HepG2 (cell line): ENCODE results near the gene ARHGAP35. TPM values are rescaled to one million over a fixed set of nuclear protein-coding genes. Genes with fewer than 3 reads are reported as not detected.

Experiments used
- ATAC-seq: fragments of 200-7000 bp; cut with Tn5 transposase; 3 replicates; pipeline ENCODE4 v1.9.1; 2020; ENCODE audit warnings: mild to moderate bottlenecking, moderate library complexity
- BruUV-seq: library from RNA; stranded (reverse); fragments of 400-500 nt; replicated peaks from 2 replicates; lab custom pipeline; 2021; lab: Mats Ljungman, UMichigan
- CTCF ChIA-PET: fragments of 300-600 bp; formaldehyde crosslinking; extraction: SDS; loops from one replicate; lab custom pipeline; 2021; ENCODE audit warnings: low total read pairs, inconsistent platforms, low intra/inter-chr PET ratio; lab: Yijun Ruan, JAX
- POLR2A ChIA-PET: fragments of 350-600 bp; sonication (Branson Sonifier 250); formaldehyde crosslinking; loops from one replicate; lab custom pipeline; 2020; ENCODE audit warnings: antibody characterized with exemption, inconsistent platforms; lab: Yijun Ruan, JAX
- DNase-seq: peaks from one replicate; pipeline ENCODE4 v3.0.0-alpha.2; 2015; ENCODE audit warnings: low spot score
- FAIRE-seq: peaks from 3 replicates; lab custom pipeline; 2011; peaks lifted over from hg19 to GRCh38; lab: Jason Lieb, UNC
- H2AFZ ChIP-seq: one replicate; pipeline ENCODE4 v1.6.1; 2011; ENCODE audit warnings: low read length, inconsistent platforms
- H3K27ac ChIP-seq: fragments of 300-600 bp; 3 replicates; pipeline ENCODE4 v1.8.0; 2011; ENCODE audit warnings: mixed run types, mild to moderate bottlenecking, mixed read lengths, low read length, inconsistent platforms; ENCODE audit not compliant: insufficient read depth; ENCODE audit errors: extremely low read length
- H3K27me3 ChIP-seq, 2 experiments: fragments of 200-600 bp in 1 of 2; 2 replicates in 1 of 2; 3 replicates in 1 of 2; pipeline versions ENCODE4 v1.6.0 to v1.8.0; 2011; ENCODE audit warnings: low read length in 2 of 2, mild to moderate bottlenecking in 2 of 2, moderate library complexity in 2 of 2, inconsistent platforms in 1 of 2; ENCODE audit not compliant: insufficient read depth in 2 of 2, control insufficient read depth in 1 of 2
- H3K36me3 ChIP-seq, 2 experiments: fragments of 200-600 bp in 1 of 2; replicated peaks in 1 of 2; 2 replicates in 1 of 2; 3 replicates in 1 of 2; pipeline versions ENCODE4 v1.5.1 to v1.8.0; 2011; ENCODE audit warnings: low read length in 2 of 2, inconsistent platforms in 1 of 2; ENCODE audit not compliant: insufficient read depth in 2 of 2, control insufficient read depth in 1 of 2
- H3K4me1 ChIP-seq: 2 replicates; pipeline ENCODE4 v1.5.1; 2012; ENCODE audit warnings: low read length, inconsistent platforms; ENCODE audit not compliant: insufficient read depth
- H3K4me2 ChIP-seq: 2 replicates; pipeline ENCODE4 v1.6.0; 2011; ENCODE audit warnings: low read depth, low read length, inconsistent platforms
- H3K4me3 ChIP-seq, 3 experiments: fragments of 200-600 bp in 1 of 3; sonication (generic), shearing (Covaris generic) in 1 of 3; replicated peaks in 1 of 3; 2 replicates each; pipeline ENCODE4 v1.5.1; 2011 to 2016; ENCODE audit warnings: low read length in 3 of 3, inconsistent platforms in 2 of 3, low read depth in 2 of 3, mild to moderate bottlenecking in 2 of 3, control low read depth in 1 of 3, mixed read lengths in 1 of 3; ENCODE audit not compliant: insufficient read depth in 1 of 3
- H3K79me2 ChIP-seq: one replicate; pipeline ENCODE4 v1.6.1; 2011; ENCODE audit warnings: low read length, inconsistent platforms; ENCODE audit not compliant: insufficient read depth
- H3K9ac ChIP-seq: 2 replicates; pipeline ENCODE4 v1.6.0; 2011; ENCODE audit warnings: mild to moderate bottlenecking, low read depth, low read length, inconsistent platforms; ENCODE audit not compliant: insufficient read depth
- H3K9me3 ChIP-seq: 2 replicates; pipeline ENCODE4 v1.5.1; 2012; ENCODE audit warnings: mild to moderate bottlenecking, low read length
- H4K20me1 ChIP-seq: 2 replicates; pipeline ENCODE4 v1.6.0; 2011; ENCODE audit warnings: inconsistent platforms, mild to moderate bottlenecking, low read length, moderate library complexity; ENCODE audit not compliant: insufficient read depth
- CBX1 ChIP-seq: IDR thresholded peaks from one replicate; pipeline ENCODE4 v1.6.1; 2016; ENCODE audit warnings: antibody characterized with exemption, low read depth
- CBX2 ChIP-seq, 2 experiments: fragments of 200-600 bp in 1 of 2; sonication (generic); formaldehyde crosslinking in 1 of 2; IDR thresholded peaks; 2 replicates each; pipeline versions ENCODE4 v1.7.0 to v1.8.1; 2018 to 2022; ENCODE audit warnings: low read depth in 2 of 2, low read length in 1 of 2, mild to moderate bottlenecking in 1 of 2, missing genetic modification reagents in 1 of 2
- FOSL1 ChIP-seq: sonication (generic); formaldehyde crosslinking; IDR thresholded peaks from 2 replicates; pipeline ENCODE4 v1.9.0; 2021; ENCODE audit warnings: missing genetic modification reagents, borderline replicate concordance
- FOXA3 ChIP-seq: IDR thresholded peaks from 2 replicates; pipeline ENCODE4 v1.6.1; 2016; ENCODE audit warnings: missing genetic modification reagents, missing compliant biosample characterization
- HDAC1 ChIP-seq: sonication (generic); formaldehyde crosslinking; IDR thresholded peaks from 2 replicates; pipeline ENCODE4 v1.5.1; 2020; ENCODE audit warnings: mild to moderate bottlenecking, missing genetic modification reagents
- KLF11 ChIP-seq: IDR thresholded peaks from 2 replicates; pipeline ENCODE4 v1.6.1; 2016; ENCODE audit warnings: missing compliant biosample characterization
- NFRKB ChIP-seq: fragments of 450-650 bp; IDR thresholded peaks from 2 replicates; pipeline ENCODE4 v1.6.1; 2017
- NFYB ChIP-seq: sonication (generic); formaldehyde crosslinking; IDR thresholded peaks from 2 replicates; pipeline ENCODE4 v1.4.0; 2020; ENCODE audit warnings: missing genetic modification reagents
- NR3C1 ChIP-seq: sonication (generic); formaldehyde crosslinking; IDR thresholded peaks from 2 replicates; pipeline ENCODE4 v1.4.0; 2020; ENCODE audit warnings: missing genetic modification reagents
- PREB ChIP-seq: sonication (generic); formaldehyde crosslinking; IDR thresholded peaks from 2 replicates; pipeline ENCODE4 v1.4.0; 2020; ENCODE audit warnings: missing genetic modification reagents
- PTBP1 ChIP-seq: fragments of 200-400 bp; formaldehyde crosslinking; IDR thresholded peaks from 2 replicates; pipeline ENCODE4 v1.6.1; 2018; ENCODE audit warnings: low read length, low read depth; ENCODE audit not compliant: poor library complexity, severe bottlenecking
- RAD51 ChIP-seq: fragments of 450-650 bp; IDR thresholded peaks from 2 replicates; pipeline ENCODE4 v1.6.1; 2016; ENCODE audit warnings: borderline replicate concordance
- RXRB ChIP-seq: IDR thresholded peaks from 2 replicates; pipeline ENCODE4 v1.6.1; 2016; ENCODE audit warnings: borderline replicate concordance, missing genetic modification reagents, missing compliant biosample characterization
- SAP130 ChIP-seq: IDR thresholded peaks from 2 replicates; pipeline ENCODE4 v1.6.1; 2016; ENCODE audit warnings: low read depth
- SPEN ChIP-seq: sonication (generic); formaldehyde crosslinking; IDR thresholded peaks from 2 replicates; pipeline ENCODE4 v1.5.1; 2020; ENCODE audit warnings: low read depth, mild to moderate bottlenecking, missing genetic modification reagents
- TEAD3 ChIP-seq: optimal IDR thresholded peaks from 2 replicates; pipeline ENCODE3; 2016; ENCODE audit warnings: borderline replicate concordance
- ZBTB42 ChIP-seq: sonication (generic); formaldehyde crosslinking; IDR thresholded peaks from 2 replicates; pipeline ENCODE4 v1.5.0; 2020; ENCODE audit warnings: mild to moderate bottlenecking, missing genetic modification reagents
- ZNF235 ChIP-seq: sonication (generic); formaldehyde crosslinking; IDR thresholded peaks from 2 replicates; pipeline ENCODE4 v1.8.1; 2023; ENCODE audit warnings: mild to moderate bottlenecking, missing genetic modification reagents, borderline replicate concordance
- ZNF572 ChIP-seq: sonication (generic); formaldehyde crosslinking; IDR thresholded peaks from 2 replicates; pipeline ENCODE4 v1.5.1; 2020; ENCODE audit warnings: mild to moderate bottlenecking, missing genetic modification reagents
- ZNF605 ChIP-seq: sonication (generic); formaldehyde crosslinking; IDR thresholded peaks from 2 replicates; pipeline ENCODE4 v1.8.0; 2022; ENCODE audit warnings: mild to moderate bottlenecking, missing genetic modification reagents
- ZNF619 ChIP-seq: sonication (generic); formaldehyde crosslinking; IDR thresholded peaks from 2 replicates; pipeline ENCODE4 v1.4.0; 2020; ENCODE audit warnings: mild to moderate bottlenecking, missing genetic modification reagents
- ZNF639 ChIP-seq: conservative IDR thresholded peaks from 2 replicates; pipeline ENCODE4 v1.6.1; 2018; ENCODE audit warnings: missing genetic modification reagents
- ZNF709 ChIP-seq: sonication (generic); formaldehyde crosslinking; IDR thresholded peaks from 2 replicates; pipeline ENCODE4 v1.5.0; 2020; ENCODE audit warnings: mild to moderate bottlenecking, missing genetic modification reagents
- ZNF768 ChIP-seq: sonication (generic); formaldehyde crosslinking; IDR thresholded peaks from 2 replicates; pipeline ENCODE4 v1.4.0; 2020; ENCODE audit warnings: missing genetic modification reagents
- ZNF788 ChIP-seq: sonication (generic); formaldehyde crosslinking; IDR thresholded peaks from 2 replicates; pipeline ENCODE4 v1.5.0; 2020; ENCODE audit warnings: mild to moderate bottlenecking, missing genetic modification reagents, borderline replicate concordance
- WGBS: methylation state at CpG from one replicate; pipeline ENCODE4 v1.1.6; 2017; ENCODE audit warnings: low lambda C conversion rate; 5-methylcytosine and 5-hydroxymethylcytosine counted together
- in situ Hi-C: cut with HindIII; loops from 2 replicates; pipeline ENCODE4 v1.10.0; 2017; ENCODE audit warnings: low pct_unique_long_range_greater_than_20kb; ENCODE audit not compliant: extremely low pct_ligation_motif_present
- intact Hi-C: fragments of 100-400 bp; cut with micrococcal nuclease; formaldehyde crosslinking; loops from one replicate; pipeline ENCODE4 v1.10.0; 2022; ENCODE audit not compliant: unreplicated experiment
- polyA plus RNA-seq, 8 experiments: library from polyadenylated mRNA; depleted of rRNA in 3 of 8; stranded (reverse) in 7 of 8; unstranded in 1 of 8; fragments of >200 nt; fragmentation: Illumina TruSeq in 4 of 8; extraction: Trizol in 4 of 8; gene quantifications; 2 replicates each; pipeline versions ENCODE4 v1.2.1 to v1.2.3, GENCODE V29; 2011 to 2016; ENCODE audit warnings: low read depth in 4 of 8, missing spikeins in 1 of 8, mixed read lengths in 1 of 8; ENCODE audit not compliant: insufficient read depth in 1 of 8
- total RNA-seq, 5 experiments: library from RNA; depleted of rRNA; stranded (reverse); fragments of >200 nt; fragmentation: Illumina TruSeq; extraction: Trizol; gene quantifications; 2 replicates each; pipeline ENCODE4 v1.2.3, GENCODE V29; 2016; ENCODE audit warnings: low read depth in 1 of 5

Gene ARHGAP35
- total and polyA plus RNA-seq, 2 of the 13 experiments (the other 11 are each of a cell fraction or from before 2014, with no cell fraction given) = 30.1 to 30.2 TPM

- H3K79me2 ChIP-seq = peaks cover 97% of the 10 kb centered on the region
- H3K4me3 ChIP-seq = peak overlapping the region in 2 of 3 experiments; percentile 11 to 45; a peak in 3 of 6 replicates
- DNase-seq (peak; percentile 57), FAIRE-seq (no peak), ATAC-seq (peak; percentile 44; the same call in 2 of the 3 replicates)
- peak overlapping the region; percentile 78 for H3K27ac ChIP-seq
- no peak overlapping the region for H2AFZ ChIP-seq
- no peaks in the 10 kb centered on the region; a peak in 1 of 5 replicates for H3K27me3 ChIP-seq
- H3K36me3 ChIP-seq = peaks cover 0 to 2% of the 10 kb centered on the region in 2 experiments; a peak in 2 of 5 replicates
- no TSS peak for BruUV-seq
- WGBS = 23% methylated on average over 3 of the region's 3 CpGs
- POLR2A ChIA-PET = interaction anchor here (1.0 to 2.6 kb wide), 7 partner anchors 10 to 360 kb away, joined by 4 to 12 read pairs (median 6); partner anchors contain the start of gene SLC1A5
- peak overlapping the region; percentile 68 for H3K4me2 ChIP-seq
- CTCF ChIA-PET = no interaction called here
- peaks cover 76% of the 10 kb centered on the region for H4K20me1 ChIP-seq
- in situ Hi-C loops = no loop called here
- H3K9ac ChIP-seq = peak overlapping the region; percentile 49
- peaks cover 89% of the 10 kb centered on the region for H3K4me1 ChIP-seq
- no peaks in the 10 kb centered on the region for H3K9me3 ChIP-seq
- intact Hi-C loops = no loop called here
- no peak for TF ChIP-seq CBX2 (IDR thresholded peaks at IDR 0.05; ENCODE audit: low read depth, low read length)
- TF ChIP-seq CBX2 (CRISPR knock-in tag; IDR thresholded peaks at IDR 0.05; ENCODE audit: low read depth) = no peak
- no peak for TF ChIP-seq ZNF619 (CRISPR knock-in tag)
- no peak for TF ChIP-seq RAD51
- TF ChIP-seq ZBTB42 (CRISPR knock-in tag) = no peak
- peak; percentile 34; the same call in 1 of the 2 replicates for TF ChIP-seq ZNF768 (CRISPR knock-in tag)
- no peak for TF ChIP-seq ZNF788
- TF ChIP-seq NFRKB = no peak
- TF ChIP-seq KLF11 (CRISPR knock-in tag) = no peak
- peak; percentile 39 for TF ChIP-seq TEAD3 (CRISPR knock-in tag)
- TF ChIP-seq ZNF235 (CRISPR knock-in tag) = no peak
- 0 out of 2 replicates have a peak, but pooled peaks have one; percentile 35 for TF ChIP-seq HDAC1 (CRISPR knock-in tag)
- peak; percentile 62; the same call in 1 of the 2 replicates for TF ChIP-seq SAP130 (CRISPR knock-in tag)
- no peak for TF ChIP-seq ZNF605 (CRISPR knock-in tag)
- no peak for TF ChIP-seq NR3C1 (CRISPR knock-in tag)
- TF ChIP-seq FOSL1 (CRISPR knock-in tag) = peak; percentile 57; the same call in 1 of the 2 replicates
- no peak for TF ChIP-seq ZNF639 (CRISPR knock-in tag)
- no peak for TF ChIP-seq SPEN (CRISPR knock-in tag)
- no peak for TF ChIP-seq PTBP1
- no peak for TF ChIP-seq RXRB (CRISPR knock-in tag)
- TF ChIP-seq ZNF709 (CRISPR knock-in tag) = no peak
- TF ChIP-seq PREB (CRISPR knock-in tag) = no peak
- TF ChIP-seq ZNF572 (CRISPR knock-in tag) = no peak
- no peak for TF ChIP-seq CBX1
- TF ChIP-seq NFYB = no peak
- peak; percentile 69; the same call in 1 of the 2 replicates for TF ChIP-seq FOXA3 (CRISPR knock-in tag)
These were observed 5.8 kb downstream of the ARHGAP35 start for GRCh38 chr19:46866407-46867136.
